Neutrophil (primary cell): ENCODE measurements around the gene CPLANE2.

ENCODE experiments used
- H3K27ac ChIP-seq: fragments of 200-600 bp; sonication (generic); 2 replicates; pipeline ENCODE4 v1.5.1; 2016; ENCODE audit warnings: mild to moderate bottlenecking, moderate library complexity
- H3K27me3 ChIP-seq: fragments of 200-600 bp; sonication (generic); 2 replicates; pipeline ENCODE4 v1.6.0; 2016; ENCODE audit warnings: mild to moderate bottlenecking
- H3K36me3 ChIP-seq: fragments of 200-600 bp; sonication (generic); 2 replicates; pipeline ENCODE4 v1.5.1; 2017
- H3K4me1 ChIP-seq, 2 experiments: fragments of 200-600 bp in 1 of 2; sonication (generic) in 1 of 2; 1 replicate in 1 of 2; 2 replicates in 1 of 2; pipeline versions ENCODE4 v1.5.1 to v1.6.1; 2013 to 2016; ENCODE audit warnings: low read depth in 1 of 2, low read length in 1 of 2, mild to moderate bottlenecking in 1 of 2, moderate library complexity in 1 of 2; ENCODE audit not compliant: control insufficient read depth in 1 of 2, insufficient read depth in 1 of 2
- H3K4me3 ChIP-seq, 2 experiments: fragments of 200-600 bp in 1 of 2; sonication (generic) in 1 of 2; 1 replicate in 1 of 2; 2 replicates in 1 of 2; pipeline ENCODE4 v1.5.1; 2013 to 2016; ENCODE audit warnings: low read depth in 1 of 2, low read length in 1 of 2, mild to moderate bottlenecking in 1 of 2, moderate library complexity in 1 of 2
- H3K9me3 ChIP-seq: fragments of 200-600 bp; sonication (generic); 2 replicates; pipeline ENCODE4 v1.5.1; 2016
- TF ChIP-seq, protein P1 (sequence below): fragments of 200-600 bp; sonication (generic); IDR thresholded peaks from 2 replicates; pipeline ENCODE4 v1.5.1; 2016; ENCODE audit warnings: antibody characterized with exemption

Gene CPLANE2

DNA sequence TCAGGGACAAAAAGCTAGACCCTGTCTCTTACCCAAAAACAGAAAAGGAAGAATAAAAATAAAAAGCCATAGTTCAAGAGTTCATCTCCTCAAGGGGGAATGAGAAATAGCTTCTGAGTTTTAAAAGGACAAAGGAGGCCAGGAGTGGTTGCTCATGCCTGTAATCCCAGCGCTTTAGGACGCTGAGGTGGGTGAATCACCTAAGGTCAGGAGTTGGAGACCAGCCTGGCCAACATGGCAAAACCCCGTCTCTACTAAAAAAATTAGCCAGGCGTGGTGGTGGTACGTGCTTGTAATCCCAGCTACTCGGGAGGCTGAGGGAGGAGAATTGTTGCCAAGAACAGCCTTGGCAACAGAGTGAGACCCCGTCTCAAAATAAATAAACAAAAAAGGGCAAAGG is 38.6 kb upstream of the CPLANE2 start:
- Histone ChIP-seq H3K4me3 (no peak overlapping the region), H3K27ac (no peak overlapping the region), H3K36me3 (no peaks in the 10 kb centered on the region), H3K9me3 (no peaks in the 10 kb centered on the region), H3K4me1 (peaks cover 0 to 4% of the 10 kb centered on the region in 2 experiments), H3K27me3 (no peaks in the 10 kb centered on the region)
- TF ChIP-seq, protein P1, sequence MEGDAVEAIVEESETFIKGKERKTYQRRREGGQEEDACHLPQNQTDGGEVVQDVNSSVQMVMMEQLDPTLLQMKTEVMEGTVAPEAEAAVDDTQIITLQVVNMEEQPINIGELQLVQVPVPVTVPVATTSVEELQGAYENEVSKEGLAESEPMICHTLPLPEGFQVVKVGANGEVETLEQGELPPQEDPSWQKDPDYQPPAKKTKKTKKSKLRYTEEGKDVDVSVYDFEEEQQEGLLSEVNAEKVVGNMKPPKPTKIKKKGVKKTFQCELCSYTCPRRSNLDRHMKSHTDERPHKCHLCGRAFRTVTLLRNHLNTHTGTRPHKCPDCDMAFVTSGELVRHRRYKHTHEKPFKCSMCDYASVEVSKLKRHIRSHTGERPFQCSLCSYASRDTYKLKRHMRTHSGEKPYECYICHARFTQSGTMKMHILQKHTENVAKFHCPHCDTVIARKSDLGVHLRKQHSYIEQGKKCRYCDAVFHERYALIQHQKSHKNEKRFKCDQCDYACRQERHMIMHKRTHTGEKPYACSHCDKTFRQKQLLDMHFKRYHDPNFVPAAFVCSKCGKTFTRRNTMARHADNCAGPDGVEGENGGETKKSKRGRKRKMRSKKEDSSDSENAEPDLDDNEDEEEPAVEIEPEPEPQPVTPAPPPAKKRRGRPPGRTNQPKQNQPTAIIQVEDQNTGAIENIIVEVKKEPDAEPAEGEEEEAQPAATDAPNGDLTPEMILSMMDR: no peak

DNA sequence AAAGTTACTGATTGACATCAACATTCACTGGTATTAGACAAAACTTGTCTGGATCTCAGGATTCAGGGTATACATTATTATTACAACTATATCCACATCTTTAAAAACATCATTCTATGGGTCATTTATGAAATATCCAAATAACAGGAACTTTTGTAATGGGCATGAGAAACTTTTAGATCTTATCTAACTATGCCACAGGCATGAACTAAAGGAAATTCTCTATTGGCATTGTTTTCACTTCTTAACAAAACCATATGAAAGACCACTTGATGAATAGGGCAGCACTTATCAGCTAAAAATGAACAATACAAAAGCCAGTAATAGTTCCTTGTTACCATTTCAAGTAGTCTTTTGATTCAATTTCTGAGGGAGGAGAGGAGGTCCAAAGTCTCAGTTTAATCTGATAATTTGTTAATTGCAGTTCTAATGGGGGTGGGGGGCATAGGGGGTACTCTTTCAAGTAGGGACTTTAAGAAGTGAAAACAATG is 30.8 kb upstream of the CPLANE2 start:
- H3K36me3 ChIP-seq: no peaks in the 10 kb centered on the region
- peaks cover 4 to 15% of the 10 kb centered on the region in 2 experiments for H3K4me1 ChIP-seq
- no peak overlapping the region for H3K27ac ChIP-seq
- H3K27me3 ChIP-seq: no peaks in the 10 kb centered on the region
- H3K9me3 ChIP-seq: no peaks in the 10 kb centered on the region
- TF ChIP-seq, protein P1: no peak
- no peak overlapping the region for H3K4me3 ChIP-seq

DNA sequence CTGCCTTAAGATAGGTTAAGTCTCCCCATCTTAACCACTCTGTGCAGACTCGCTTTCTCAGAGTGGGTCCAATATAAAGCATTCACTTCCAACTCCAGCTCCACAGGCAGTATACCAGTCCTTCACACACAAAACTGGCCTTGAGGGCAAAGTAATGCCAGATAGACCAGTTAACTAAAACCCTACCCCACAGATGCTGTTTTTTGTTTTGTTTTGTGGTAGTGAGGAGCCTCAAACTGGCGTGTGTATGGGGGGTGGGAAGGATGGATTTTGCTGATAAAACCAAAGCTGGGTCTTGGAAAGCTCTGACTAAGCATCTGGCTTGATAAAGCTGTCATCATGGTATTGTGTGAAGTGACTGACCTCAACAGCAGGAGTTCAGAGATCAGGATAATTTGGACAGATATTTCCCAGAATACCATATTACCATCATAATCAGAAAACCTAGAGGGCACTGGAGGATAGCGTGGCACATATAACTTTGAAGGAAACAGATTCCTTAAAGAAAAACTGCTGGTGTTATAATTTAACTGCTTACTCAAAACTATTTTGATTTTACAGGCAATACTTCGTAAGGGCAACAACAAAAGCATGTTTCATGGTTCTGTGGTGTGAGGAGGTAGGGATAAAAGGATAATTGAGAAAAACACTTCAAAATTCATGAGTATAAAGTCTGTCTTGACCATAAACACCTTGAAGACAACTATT is 29.6 kb upstream of the CPLANE2 start:
- Histone ChIP-seq H3K27ac (no peak overlapping the region), H3K4me1 (peaks cover 4 to 15% of the 10 kb centered on the region in 2 experiments), H3K9me3 (no peaks in the 10 kb centered on the region), H3K27me3 (no peaks in the 10 kb centered on the region), H3K36me3 (no peaks in the 10 kb centered on the region), H3K4me3 (no peak overlapping the region)
- TF ChIP-seq, protein P1: no peak

DNA sequence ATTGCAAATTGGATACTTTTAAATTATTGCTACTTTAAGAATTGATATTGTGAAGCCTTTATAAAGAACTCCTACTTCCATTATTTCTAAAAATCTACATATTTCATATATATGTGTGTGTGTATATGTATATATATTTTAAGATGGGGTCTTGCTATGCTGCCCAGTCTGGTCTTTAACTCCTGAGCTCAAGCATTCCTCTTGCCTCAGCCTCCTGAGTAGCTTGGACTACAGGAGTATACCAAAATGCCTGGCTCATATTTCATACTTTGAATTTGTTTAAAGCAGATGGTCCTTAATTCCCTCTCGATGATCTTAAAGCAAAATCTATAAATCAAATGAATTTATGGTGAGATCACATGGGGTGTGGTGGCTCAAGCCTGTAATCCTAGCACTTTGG is 25.1 kb upstream of the CPLANE2 start:
- no peaks in the 10 kb centered on the region for H3K36me3 ChIP-seq
- TF ChIP-seq, protein P1: no peak
- no peaks in the 10 kb centered on the region for H3K27me3 ChIP-seq

DNA sequence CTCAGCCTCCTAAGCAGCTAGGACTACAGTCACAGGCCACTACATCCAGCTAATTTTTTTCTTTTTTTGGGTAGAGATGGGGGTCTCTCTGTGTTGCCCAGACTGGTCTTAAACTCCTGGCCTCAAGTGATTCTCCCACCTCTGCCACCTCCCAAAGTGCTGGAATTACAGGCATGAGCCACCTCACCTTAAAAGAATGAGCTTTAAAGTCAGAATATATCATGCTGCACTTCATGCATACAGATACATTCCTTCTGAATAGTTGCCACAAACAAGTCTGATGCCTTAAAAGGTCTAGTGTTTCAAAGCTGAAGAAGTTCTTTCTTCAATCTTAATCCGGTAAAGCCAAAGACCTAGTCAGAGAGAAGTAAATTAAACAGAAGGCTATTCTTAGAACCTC is 23.8 kb upstream of the CPLANE2 start:
- Histone ChIP-seq H3K4me3 (no peak overlapping the region), H3K4me1 (peaks cover 0 to 3% of the 10 kb centered on the region in 2 experiments), H3K36me3 (peaks cover 10% of the 10 kb centered on the region), H3K9me3 (no peaks in the 10 kb centered on the region), H3K27me3 (no peaks in the 10 kb centered on the region), H3K27ac (no peak overlapping the region)
- TF ChIP-seq, protein P1: no peak

More for the DNA sequence above, 25.1 kb upstream of the CPLANE2 start:
- Histone ChIP-seq H3K4me3 (no peak overlapping the region), H3K27ac (no peak overlapping the region), H3K9me3 (no peaks in the 10 kb centered on the region), H3K4me1 (peaks cover 0 to 3% of the 10 kb centered on the region in 2 experiments)
